OCI-LY7 (cell line): Measurements from ENCODE around the gene MACF1. TPM values are rescaled to one million over a fixed set of nuclear protein-coding genes. Genes with fewer than 3 reads are reported as not detected.

Experiments used
- BruUV-seq: library from RNA; stranded (reverse); fragments of 400-500 nt; replicated peaks from 2 replicates; lab custom pipeline; 2021; lab: Mats Ljungman, UMichigan
- CTCF ChIA-PET: fragments of 300-600 bp; sonication (Branson Sonifier 250); formaldehyde crosslinking; loops from one replicate; lab custom pipeline; 2022; ENCODE audit warnings: antibody characterized with exemption; ENCODE audit not compliant: unreplicated experiment; lab: Charles Lee
- POLR2A ChIA-PET: fragments of 300-600 bp; sonication (Branson Sonifier 250); formaldehyde crosslinking; loops from one replicate; lab custom pipeline; 2022; ENCODE audit warnings: antibody characterized with exemption; lab: Charles Lee
- DNase-seq: peaks from one replicate; pipeline ENCODE4 v3.0.0-alpha.2; 2015; ENCODE audit warnings: low spot score
- H2AFZ ChIP-seq: fragments of 200-600 bp; sonication (generic), shearing (Covaris generic); 2 replicates; pipeline ENCODE4 v1.6.1; 2014; ENCODE audit warnings: mild to moderate bottlenecking, antibody characterized with exemption, low read length, moderate library complexity
- H3K27ac ChIP-seq: fragments of 200-600 bp; sonication (generic); 2 replicates; pipeline ENCODE4 v1.5.1; 2014; ENCODE audit warnings: mixed run types, low read depth, mild to moderate bottlenecking, moderate library complexity, low read length, inconsistent platforms; ENCODE audit not compliant: poor library complexity, severe bottlenecking
- H3K36me3 ChIP-seq: fragments of 200-600 bp; sonication (generic); 2 replicates; pipeline ENCODE4 v1.6.1; 2014; ENCODE audit warnings: mild to moderate bottlenecking, antibody characterized with exemption, low read length, moderate library complexity, mixed read lengths; ENCODE audit not compliant: insufficient read depth
- H3K4me1 ChIP-seq: fragments of 200-600 bp; sonication (generic); 2 replicates; pipeline ENCODE4 v1.5.1; 2014; ENCODE audit warnings: mild to moderate bottlenecking, low read length; ENCODE audit not compliant: insufficient read depth, poor library complexity, severe bottlenecking
- H3K4me2 ChIP-seq: fragments of 200-600 bp; sonication (generic); 2 replicates; pipeline ENCODE4 v1.6.1; 2014; ENCODE audit warnings: mild to moderate bottlenecking, low read length
- H3K4me3 ChIP-seq: fragments of 200-600 bp; sonication (generic); 2 replicates; pipeline ENCODE4 v1.5.1; 2014; ENCODE audit warnings: mild to moderate bottlenecking, low read depth, low read length; ENCODE audit not compliant: poor library complexity, severe bottlenecking
- H3K79me2 ChIP-seq: fragments of 200-600 bp; sonication (generic); 2 replicates; pipeline ENCODE4 v1.6.1; 2016; ENCODE audit warnings: low read depth, mild to moderate bottlenecking, low read length, moderate library complexity, mixed read lengths; ENCODE audit not compliant: insufficient read depth
- H3K9me2 ChIP-seq: fragments of 200-600 bp; sonication (generic); 2 replicates; pipeline ENCODE4 v1.6.1; 2016; ENCODE audit warnings: mild to moderate bottlenecking, low read length, mixed read lengths; ENCODE audit not compliant: insufficient read depth
- H3K9me3 ChIP-seq: fragments of 200-600 bp; sonication (generic); 2 replicates; pipeline ENCODE4 v1.6.1; 2014; ENCODE audit warnings: mild to moderate bottlenecking, mixed run types, low read length, mixed read lengths
- H4K20me1 ChIP-seq: fragments of 200-600 bp; sonication (generic); 2 replicates; pipeline ENCODE4 v1.6.1; 2014; ENCODE audit warnings: mild to moderate bottlenecking, antibody characterized with exemption, low read length, moderate library complexity, mixed read lengths; ENCODE audit not compliant: insufficient read depth
- EZH2phosphoT487 ChIP-seq: fragments of 200-600 bp; sonication (generic); IDR thresholded peaks from 2 replicates; pipeline ENCODE4 v1.6.1; 2018; ENCODE audit warnings: low read depth, borderline replicate concordance, mild to moderate bottlenecking, mixed run types, antibody characterized with exemption, low read length, moderate library complexity, mixed read lengths
- intact Hi-C: fragments of 100-400 bp; cut with micrococcal nuclease; formaldehyde crosslinking; loops from one replicate; pipeline ENCODE4 v1.10.0; 2022; ENCODE audit not compliant: unreplicated experiment
- total RNA-seq, 2 experiments: library from RNA; depleted of rRNA in 1 of 2; stranded (reverse); fragments of >200 nt in 1 of 2; shearing (Covaris generic) in 1 of 2; gene quantifications; 2 replicates each; pipeline ENCODE4 v1.2.3, GENCODE V29; 2014 to 2022
- TF ChIP-seq, protein P1 (sequence below): fragments of 200-600 bp; sonication (generic); conservative IDR thresholded peaks from 2 replicates; pipeline ENCODE4 v1.5.1; 2014; ENCODE audit warnings: mild to moderate bottlenecking, antibody characterized with exemption, low read length, moderate library complexity, mixed read lengths

Gene MACF1
- total RNA-seq, 2 experiments from 2014 or later, result 211 to 220 TPM

DNA sequence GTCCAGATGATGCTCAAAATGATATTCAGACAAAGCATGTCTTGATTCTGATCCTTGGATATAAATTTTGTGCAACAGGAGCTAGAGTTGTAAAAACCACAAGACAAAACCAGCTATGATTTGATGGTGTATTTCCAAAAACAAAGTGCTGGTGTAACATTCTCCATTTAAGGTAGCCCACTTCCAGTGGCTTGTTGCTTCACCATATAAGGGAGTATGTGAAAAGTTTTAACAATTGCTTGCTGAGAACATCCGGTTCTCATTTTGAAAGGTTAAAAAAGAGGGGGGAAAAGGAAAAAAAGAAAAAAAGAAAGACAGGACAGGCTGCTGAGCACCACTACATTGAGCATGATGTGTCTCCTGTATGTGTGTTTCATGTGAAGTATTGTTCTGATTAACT, 123.6 kb downstream of the MACF1 start:
- Histone ChIP-seq H3K9me3 (no peaks in the 10 kb centered on the region), H3K9me2 (no peaks in the 10 kb centered on the region), H3K4me1 (no peaks in the 10 kb centered on the region), H4K20me1 (no peaks in the 10 kb centered on the region), H3K36me3 (peaks cover 97% of the 10 kb centered on the region), H3K27ac (no peak overlapping the region), H3K4me2 (no peak overlapping the region), H3K4me3 (no peak overlapping the region), H2AFZ (no peak overlapping the region), H3K79me2 (no peaks in the 10 kb centered on the region)
- no TSS peak for BruUV-seq
- DNase-seq, result no peak
- ChIA-PET CTCF (no interaction called here), POLR2A (no interaction called here)
- no peak for TF ChIP-seq EZH2phosphoT487
- TF ChIP-seq, protein P1, sequence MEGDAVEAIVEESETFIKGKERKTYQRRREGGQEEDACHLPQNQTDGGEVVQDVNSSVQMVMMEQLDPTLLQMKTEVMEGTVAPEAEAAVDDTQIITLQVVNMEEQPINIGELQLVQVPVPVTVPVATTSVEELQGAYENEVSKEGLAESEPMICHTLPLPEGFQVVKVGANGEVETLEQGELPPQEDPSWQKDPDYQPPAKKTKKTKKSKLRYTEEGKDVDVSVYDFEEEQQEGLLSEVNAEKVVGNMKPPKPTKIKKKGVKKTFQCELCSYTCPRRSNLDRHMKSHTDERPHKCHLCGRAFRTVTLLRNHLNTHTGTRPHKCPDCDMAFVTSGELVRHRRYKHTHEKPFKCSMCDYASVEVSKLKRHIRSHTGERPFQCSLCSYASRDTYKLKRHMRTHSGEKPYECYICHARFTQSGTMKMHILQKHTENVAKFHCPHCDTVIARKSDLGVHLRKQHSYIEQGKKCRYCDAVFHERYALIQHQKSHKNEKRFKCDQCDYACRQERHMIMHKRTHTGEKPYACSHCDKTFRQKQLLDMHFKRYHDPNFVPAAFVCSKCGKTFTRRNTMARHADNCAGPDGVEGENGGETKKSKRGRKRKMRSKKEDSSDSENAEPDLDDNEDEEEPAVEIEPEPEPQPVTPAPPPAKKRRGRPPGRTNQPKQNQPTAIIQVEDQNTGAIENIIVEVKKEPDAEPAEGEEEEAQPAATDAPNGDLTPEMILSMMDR, result no peak
- intact Hi-C loops, result no loop called here

DNA sequence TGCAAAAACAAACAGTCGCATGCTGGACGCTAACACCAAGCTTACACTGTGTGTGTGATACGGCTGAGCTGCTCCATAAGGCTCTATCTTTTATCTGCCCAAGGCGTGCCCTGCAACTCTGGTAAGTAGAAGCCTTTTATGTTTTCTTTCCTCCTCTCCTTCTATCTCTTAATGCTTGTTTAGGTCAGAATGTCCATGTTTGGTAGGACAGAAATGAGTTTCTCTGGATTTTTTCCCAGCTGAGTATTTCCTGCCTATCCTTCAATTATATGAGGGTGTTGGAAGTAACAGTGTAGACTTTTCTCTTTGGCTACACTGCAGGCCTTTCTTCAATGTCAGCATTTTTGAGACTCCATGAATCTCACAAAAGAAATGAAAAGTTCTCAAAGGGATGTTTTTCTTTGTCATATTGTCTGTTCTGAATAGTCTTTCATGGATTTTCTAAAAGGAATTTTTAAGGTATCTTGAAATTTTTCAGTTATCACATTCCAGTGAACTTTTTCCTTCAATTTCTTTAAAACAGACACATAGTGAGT, 124.2 kb downstream of the MACF1 start:
- TF ChIP-seq, protein P1, result no peak
- TF ChIP-seq EZH2phosphoT487, result no peak
- no peak for DNase-seq
- intact Hi-C loops, result no loop called here
- Histone ChIP-seq H3K4me2 (no peak overlapping the region), H3K27ac (no peak overlapping the region), H3K79me2 (no peaks in the 10 kb centered on the region), H3K36me3 (peaks cover 99% of the 10 kb centered on the region), H4K20me1 (no peaks in the 10 kb centered on the region), H3K4me1 (no peaks in the 10 kb centered on the region), H3K9me3 (no peaks in the 10 kb centered on the region), H3K4me3 (no peak overlapping the region), H2AFZ (no peak overlapping the region), H3K9me2 (no peaks in the 10 kb centered on the region)
- ChIA-PET CTCF (no interaction called here), POLR2A (no interaction called here)
- BruUV-seq, result no TSS peak

DNA sequence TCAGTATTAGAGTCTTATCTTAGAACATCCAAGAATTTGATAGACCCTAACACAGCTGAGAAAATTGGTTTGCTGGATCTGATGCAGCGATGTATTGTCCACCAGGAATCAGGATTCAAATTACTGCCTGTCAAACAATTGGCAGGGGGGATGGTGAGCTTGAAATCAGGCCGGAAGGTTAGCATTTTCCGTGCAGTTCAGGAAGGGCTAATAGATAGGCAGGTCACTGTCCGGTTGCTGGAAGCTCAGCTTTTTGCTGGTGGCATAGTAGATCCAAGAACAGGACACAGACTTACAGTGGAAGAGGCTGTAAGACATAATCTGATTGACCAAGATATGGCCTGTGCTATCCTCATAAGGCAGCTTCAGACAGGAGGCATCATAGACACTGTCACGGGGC, 127.2 kb downstream of the MACF1 start:
- Histone ChIP-seq H4K20me1 (no peaks in the 10 kb centered on the region), H3K4me3 (no peak overlapping the region), H2AFZ (no peak overlapping the region), H3K9me2 (no peaks in the 10 kb centered on the region), H3K4me2 (no peak overlapping the region), H3K27ac (no peak overlapping the region), H3K79me2 (no peaks in the 10 kb centered on the region), H3K4me1 (no peaks in the 10 kb centered on the region), H3K9me3 (no peaks in the 10 kb centered on the region), H3K36me3 (peaks cover 99% of the 10 kb centered on the region)
- DNase-seq, result no peak
- CTCF ChIA-PET, result no interaction called here
- POLR2A ChIA-PET, result no interaction called here
- TF ChIP-seq, protein P1, result no peak
- TF ChIP-seq EZH2phosphoT487, result no peak
- intact Hi-C loops, result no loop called here
- BruUV-seq, result no TSS peak
